Astrocyte (in vitro differentiated cells and primary cell): ENCODE results near the gene NELFA. TPM values are rescaled to one million over a fixed set of nuclear protein-coding genes. Genes with fewer than 3 reads are reported as not detected.
A peak's percentile ranks its signal among the peaks of the same experiment; 100 is the strongest.

Experiments used
- DNase-seq: peaks from one replicate; pipeline ENCODE4 v3.0.0-alpha.2; 2010; ENCODE audit warnings: low read depth
- FAIRE-seq: peaks from 2 replicates; lab custom pipeline; 2011; peaks lifted over from hg19 to GRCh38; lab: Jason Lieb, UNC
- H2AFZ ChIP-seq: 2 replicates; pipeline ENCODE4 v1.6.0; 2012; ENCODE audit warnings: low read depth, low read length, inconsistent platforms
- H3K27ac ChIP-seq: 2 replicates; pipeline ENCODE4 v1.5.1; 2011; ENCODE audit warnings: low read depth, low read length, inconsistent platforms
- H3K27me3 ChIP-seq: 2 replicates; pipeline ENCODE4 v1.6.0; 2011; ENCODE audit warnings: low read length, inconsistent platforms; ENCODE audit not compliant: insufficient read depth
- H3K36me3 ChIP-seq: 2 replicates; pipeline ENCODE4 v1.5.1; 2011; ENCODE audit warnings: low read length, inconsistent platforms; ENCODE audit not compliant: insufficient read depth
- H3K4me1 ChIP-seq: 2 replicates; pipeline ENCODE4 v1.5.1; 2011; ENCODE audit warnings: low read length, inconsistent platforms; ENCODE audit not compliant: insufficient read depth
- H3K4me2 ChIP-seq: 2 replicates; pipeline ENCODE4 v1.6.0; 2012; ENCODE audit warnings: low read length, inconsistent platforms
- H3K4me3 ChIP-seq: 2 replicates; pipeline ENCODE4 v1.5.1; 2011; ENCODE audit warnings: low read depth, mild to moderate bottlenecking, low read length, inconsistent platforms; ENCODE audit not compliant: insufficient read depth
- H3K79me2 ChIP-seq: 2 replicates; pipeline ENCODE4 v1.6.0; 2012; ENCODE audit warnings: mild to moderate bottlenecking, low read length, inconsistent platforms; ENCODE audit not compliant: insufficient read depth
- H3K9ac ChIP-seq: 2 replicates; pipeline ENCODE4 v1.6.0; 2012; ENCODE audit warnings: mild to moderate bottlenecking, low read length, inconsistent platforms
- H3K9me3 ChIP-seq: 2 replicates; pipeline ENCODE4 v1.5.1; 2012; ENCODE audit warnings: low read depth, mild to moderate bottlenecking, low read length, inconsistent platforms; ENCODE audit not compliant: insufficient read depth
- H4K20me1 ChIP-seq: 2 replicates; pipeline ENCODE4 v1.6.0; 2012; ENCODE audit warnings: low read length, inconsistent platforms; ENCODE audit not compliant: insufficient read depth
- H3K27ac Mint-ChIP-seq: one replicate; pipeline ENCODE4 v1.8.0; 2021; ENCODE audit warnings: mild to moderate bottlenecking, mixed read lengths; ENCODE audit not compliant: unreplicated experiment
- H3K27me3 Mint-ChIP-seq: one replicate; pipeline ENCODE4 v1.8.0; 2021; ENCODE audit warnings: low read depth, mixed read lengths; ENCODE audit not compliant: unreplicated experiment
- H3K36me3 Mint-ChIP-seq: one replicate; pipeline ENCODE4 v1.8.0; 2021; ENCODE audit warnings: low read depth, mixed read lengths; ENCODE audit not compliant: unreplicated experiment
- H3K4me1 Mint-ChIP-seq: one replicate; pipeline ENCODE4 v1.8.0; 2021; ENCODE audit warnings: low read depth, mixed read lengths; ENCODE audit not compliant: unreplicated experiment
- H3K4me3 Mint-ChIP-seq: one replicate; pipeline ENCODE4 v1.8.0; 2021; ENCODE audit warnings: mild to moderate bottlenecking, moderate library complexity, mixed read lengths; ENCODE audit not compliant: unreplicated experiment
- H3K9me3 Mint-ChIP-seq: one replicate; pipeline ENCODE4 v1.8.0; 2021; ENCODE audit warnings: mild to moderate bottlenecking, mixed read lengths; ENCODE audit not compliant: unreplicated experiment
- CTCF ChIP-seq: IDR thresholded peaks from 2 replicates; pipeline ENCODE4 v1.5.1; 2011; ENCODE audit warnings: low read depth, mild to moderate bottlenecking, inconsistent platforms, low read length, moderate library complexity; ENCODE audit not compliant: insufficient read depth
- EZH2 ChIP-seq: IDR thresholded peaks from 2 replicates; pipeline ENCODE4 v1.6.1; 2012; ENCODE audit warnings: mild to moderate bottlenecking, low read length, inconsistent platforms; ENCODE audit not compliant: insufficient read depth
- total RNA-seq: library from RNA; stranded (reverse); gene quantifications from 2 replicates; pipeline ENCODE4 v1.2.1, GENCODE V29; 2021

NELFA gene
- total RNA-seq, 1 donor from 2014 or later: 24.5 TPM

GRCh38 chr4:2008671-2008920 is 178 bp downstream of the NELFA start:
- no peaks in the 10 kb centered on the region for H3K36me3 Mint-ChIP-seq
- H3K4me1 Mint-ChIP-seq: peaks cover 6% of the 10 kb centered on the region
- Histone ChIP-seq H3K79me2 (peaks cover 49% of the 10 kb centered on the region), H3K27ac (peak overlapping the region; percentile 99), H3K36me3 (no peaks in the 10 kb centered on the region), H3K4me1 (peaks cover 7% of the 10 kb centered on the region), H3K27me3 (no peaks in the 10 kb centered on the region), H3K4me3 (peak overlapping the region; percentile 87), H2AFZ (peak overlapping the region; percentile 100), H3K9me3 (no peaks in the 10 kb centered on the region), H3K9ac (peak overlapping the region; percentile 97), H3K4me2 (peak overlapping the region; percentile 86), H4K20me1 (peaks cover 30% of the 10 kb centered on the region)
- H3K9me3 Mint-ChIP-seq: no peaks in the 10 kb centered on the region
- DNase-seq (no peak), FAIRE-seq (no peak)
- H3K27me3 Mint-ChIP-seq: no peaks in the 10 kb centered on the region
- TF ChIP-seq EZH2 (no peak), CTCF (no peak)
- H3K4me3 Mint-ChIP-seq: peak overlapping the region; percentile 94
- no peak overlapping the region for H3K27ac Mint-ChIP-seq

DNA sequence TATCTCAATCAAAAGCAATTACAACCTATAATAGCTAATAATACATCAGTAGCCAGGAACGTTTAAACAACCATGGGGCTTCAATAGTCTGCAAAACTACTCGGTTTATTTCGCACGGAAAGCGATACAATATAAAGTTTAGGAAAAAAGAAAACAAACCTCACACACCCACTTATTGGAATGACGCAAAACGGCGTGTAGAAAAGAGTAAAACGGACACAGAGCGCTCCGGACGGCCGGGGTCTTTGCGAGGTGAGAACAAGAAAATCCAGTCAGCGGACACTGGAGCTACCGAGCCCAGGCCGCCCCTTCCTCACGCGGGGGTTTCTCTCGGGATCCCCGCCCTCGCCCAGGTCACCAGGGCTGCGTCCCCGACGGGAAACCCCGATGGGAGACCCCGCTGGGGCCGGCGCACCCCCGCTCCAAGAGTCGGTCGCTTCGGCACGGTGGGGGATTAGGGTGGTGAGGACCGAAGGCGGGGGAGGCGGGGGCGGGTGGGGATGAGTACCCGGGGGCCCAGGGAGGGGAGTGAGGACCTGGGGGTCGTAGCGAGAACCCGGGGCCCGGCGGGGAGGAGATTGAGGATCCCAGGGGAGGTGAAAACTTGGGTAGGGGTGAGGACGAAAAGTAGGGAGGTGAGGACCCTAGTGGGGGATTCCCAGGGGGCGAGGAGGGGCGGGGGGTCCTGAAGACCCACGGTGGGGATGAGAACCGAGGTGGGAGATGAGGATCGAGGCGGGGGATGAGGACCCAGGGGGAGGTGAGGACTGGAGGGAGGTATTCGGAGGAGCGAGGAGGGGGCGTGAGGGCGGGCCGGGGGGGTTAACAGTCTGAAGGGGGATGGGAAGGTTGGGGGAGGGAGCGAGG is 737 bp downstream of the NELFA start:
- H3K4me1 Mint-ChIP-seq: peaks cover 6% of the 10 kb centered on the region
- Histone ChIP-seq H3K9ac (peak overlapping the region; percentile 97), H3K4me2 (peak overlapping the region; percentile 86), H3K27ac (peak overlapping the region; percentile 99), H3K9me3 (no peaks in the 10 kb centered on the region), H2AFZ (peak overlapping the region; percentile 100), H3K79me2 (peaks cover 55% of the 10 kb centered on the region), H3K36me3 (peaks cover 2% of the 10 kb centered on the region), H3K4me1 (peaks cover 7% of the 10 kb centered on the region), H4K20me1 (peaks cover 31% of the 10 kb centered on the region), H3K27me3 (no peaks in the 10 kb centered on the region), H3K4me3 (peak overlapping the region; percentile 87)
- FAIRE-seq (no peak), DNase-seq (no peak)
- H3K27ac Mint-ChIP-seq: peak overlapping the region; percentile 75
- no peaks in the 10 kb centered on the region for H3K27me3 Mint-ChIP-seq
- no peak for TF ChIP-seq CTCF
- no peak for TF ChIP-seq EZH2
- no peaks in the 10 kb centered on the region for H3K9me3 Mint-ChIP-seq
- peak overlapping the region; percentile 94 for H3K4me3 Mint-ChIP-seq
- peaks cover 3% of the 10 kb centered on the region for H3K36me3 Mint-ChIP-seq
